HTR-8/SVneo (cell line): ENCODE measurements around the gene DPM2.
A peak's percentile ranks its signal among the peaks of the same experiment; 100 is the strongest.

ENCODE experiments used
- DNase-seq: peaks from one replicate; pipeline ENCODE4 v3.0.0; 2011; ENCODE audit warnings: low spot score, mixed read lengths; ENCODE audit not compliant: insufficient read length
- FAIRE-seq: peaks from 2 replicates; lab custom pipeline; 2011; peaks lifted over from hg19 to GRCh38; lab: Jason Lieb, UNC

Gene DPM2

DNA sequence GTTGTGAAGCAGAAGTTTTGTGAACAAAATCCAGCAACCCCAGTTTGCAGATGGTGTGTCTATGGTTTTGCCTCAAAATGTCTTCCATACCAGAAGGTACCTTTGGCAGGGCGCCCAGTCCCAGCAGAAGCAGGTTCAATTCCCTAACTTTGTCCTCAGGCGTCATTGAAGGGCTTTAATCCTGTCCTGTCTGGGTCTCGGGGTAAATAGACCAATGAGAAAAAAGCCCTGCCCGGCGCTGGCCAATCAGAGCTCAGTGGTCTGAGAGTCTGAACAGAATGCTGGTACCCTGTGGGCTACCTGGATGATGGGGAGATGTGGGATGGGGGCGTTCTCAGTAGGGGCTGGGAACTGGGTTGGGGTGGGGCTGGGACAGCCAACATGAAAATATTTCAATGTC is 14.6 kb downstream of the DPM2 start:
- no peak for DNase-seq

DNA sequence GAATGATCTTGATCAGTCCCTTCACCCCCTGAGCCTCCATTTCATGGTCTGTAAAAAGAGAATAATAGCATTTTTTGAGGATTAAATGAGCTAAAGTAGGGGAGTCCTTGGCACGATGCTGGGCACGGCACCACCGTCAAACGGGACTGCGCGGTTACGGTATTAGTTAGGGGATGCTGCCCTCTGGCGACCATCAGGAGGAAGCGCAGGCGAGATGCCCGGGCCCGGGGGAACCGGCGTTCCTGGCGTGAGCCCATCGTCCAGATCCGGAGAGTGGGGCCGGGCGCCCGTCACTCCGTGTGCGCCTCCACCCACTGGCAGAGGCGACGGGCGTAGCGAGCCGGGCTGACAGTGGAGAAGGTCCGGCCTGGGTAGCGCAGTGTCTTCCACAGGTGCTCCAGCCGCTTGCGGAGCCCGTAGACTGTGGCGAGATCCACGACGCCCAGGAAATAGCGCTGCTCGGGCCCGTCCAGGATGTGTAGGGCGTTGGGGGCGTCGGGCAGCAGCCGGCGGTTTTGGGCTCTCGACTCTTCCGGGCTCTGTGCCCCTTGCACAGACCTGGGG is 16.0 kb downstream of the DPM2 start:
- no peak for FAIRE-seq
- DNase-seq: peak; percentile 58

More for the DNA sequence above, 14.6 kb downstream of the DPM2 start:
- no peak for FAIRE-seq

DNA sequence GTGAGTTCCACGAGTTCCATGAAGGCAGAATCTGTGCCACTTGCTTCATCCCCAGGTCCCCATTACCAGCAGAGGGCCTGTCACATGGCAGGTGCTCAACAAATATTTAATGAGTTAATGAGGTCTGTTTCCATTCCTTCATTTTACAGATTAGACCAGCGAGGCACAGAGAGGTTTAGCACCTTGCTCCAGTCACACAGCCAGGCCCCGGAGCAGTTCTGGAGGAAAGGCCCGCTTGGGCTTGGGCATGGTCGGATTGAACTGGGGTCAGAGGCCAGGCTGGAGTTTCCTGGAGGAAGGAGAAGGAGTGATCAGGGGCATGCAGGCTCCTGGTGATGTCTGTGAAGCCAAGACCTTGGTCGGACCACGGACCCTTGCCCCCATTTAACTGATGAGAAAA is 16.9 kb downstream of the DPM2 start:
- DNase-seq (no peak), FAIRE-seq (no peak)

- DNase-seq (peak; percentile 88), FAIRE-seq (peak; percentile 31)
Measured at GRCh38 chr9:127919253-127919815, 18.3 kb downstream of the DPM2 start.

DNA sequence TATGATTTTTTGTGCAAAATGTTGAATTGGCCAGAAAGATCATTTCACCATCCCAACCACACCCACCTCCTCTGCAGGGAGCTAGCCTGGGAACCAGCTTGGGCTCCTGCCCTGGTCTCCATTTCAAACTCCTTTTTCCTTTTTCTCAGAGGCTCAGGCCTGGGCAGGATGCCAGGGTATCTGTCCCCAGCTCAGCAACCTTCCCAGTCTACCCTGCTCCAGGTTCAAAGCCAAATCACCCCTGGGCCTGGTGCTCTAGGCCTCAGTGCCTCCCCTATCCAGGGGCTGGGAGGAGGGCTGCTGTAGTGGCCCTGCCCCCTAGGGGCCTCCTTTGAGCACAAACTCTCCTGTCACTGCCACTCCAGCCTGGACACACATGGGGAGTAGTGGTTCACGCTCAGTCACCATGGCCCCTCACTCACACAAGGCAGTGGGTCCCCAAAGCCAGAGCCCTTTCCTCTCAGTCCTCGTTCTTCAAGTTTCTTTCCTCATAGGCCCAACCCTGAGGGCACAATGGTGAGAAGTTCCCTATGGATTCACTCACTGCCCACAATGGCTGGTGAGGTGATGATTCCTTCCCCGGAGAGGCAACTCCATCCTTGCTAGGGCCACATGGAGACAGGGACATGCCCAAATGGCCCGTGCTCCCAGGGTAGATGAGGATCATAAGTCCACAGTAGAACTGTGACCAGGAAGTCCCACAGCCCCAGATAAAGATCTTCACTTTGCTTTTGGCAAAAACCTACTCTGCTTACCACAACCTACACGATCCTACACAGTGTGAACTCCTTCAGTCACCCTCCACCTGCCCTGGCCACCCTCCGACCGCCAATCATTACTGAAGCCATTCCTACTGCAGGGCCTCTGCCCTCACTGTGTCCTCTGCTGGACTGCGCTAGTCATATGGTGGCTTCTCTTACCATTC is 19.2 kb downstream of the DPM2 start:
- FAIRE-seq: no peak
- no peak for DNase-seq

DNA sequence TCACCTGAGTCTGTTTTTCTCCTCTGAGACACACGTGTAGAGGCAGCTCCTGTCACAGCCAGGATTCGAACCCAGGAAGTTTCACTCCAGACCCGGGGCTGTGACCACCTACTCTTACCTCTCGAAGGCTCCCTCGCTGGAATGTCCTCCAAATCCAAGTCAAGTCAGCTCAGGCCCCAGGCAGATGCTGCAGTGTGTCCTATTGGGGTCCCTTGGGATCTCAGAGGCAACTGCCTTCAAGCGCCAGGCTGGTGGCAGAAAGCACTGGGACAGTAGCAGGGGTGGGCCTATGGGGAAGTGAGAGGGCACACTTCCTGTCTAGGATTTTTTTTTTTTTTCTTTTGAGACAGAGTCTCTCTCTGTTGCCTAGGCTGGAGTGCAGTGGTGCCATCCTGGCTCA is 20.1 kb downstream of the DPM2 start:
- DNase-seq: no peak
- FAIRE-seq: no peak

DNA sequence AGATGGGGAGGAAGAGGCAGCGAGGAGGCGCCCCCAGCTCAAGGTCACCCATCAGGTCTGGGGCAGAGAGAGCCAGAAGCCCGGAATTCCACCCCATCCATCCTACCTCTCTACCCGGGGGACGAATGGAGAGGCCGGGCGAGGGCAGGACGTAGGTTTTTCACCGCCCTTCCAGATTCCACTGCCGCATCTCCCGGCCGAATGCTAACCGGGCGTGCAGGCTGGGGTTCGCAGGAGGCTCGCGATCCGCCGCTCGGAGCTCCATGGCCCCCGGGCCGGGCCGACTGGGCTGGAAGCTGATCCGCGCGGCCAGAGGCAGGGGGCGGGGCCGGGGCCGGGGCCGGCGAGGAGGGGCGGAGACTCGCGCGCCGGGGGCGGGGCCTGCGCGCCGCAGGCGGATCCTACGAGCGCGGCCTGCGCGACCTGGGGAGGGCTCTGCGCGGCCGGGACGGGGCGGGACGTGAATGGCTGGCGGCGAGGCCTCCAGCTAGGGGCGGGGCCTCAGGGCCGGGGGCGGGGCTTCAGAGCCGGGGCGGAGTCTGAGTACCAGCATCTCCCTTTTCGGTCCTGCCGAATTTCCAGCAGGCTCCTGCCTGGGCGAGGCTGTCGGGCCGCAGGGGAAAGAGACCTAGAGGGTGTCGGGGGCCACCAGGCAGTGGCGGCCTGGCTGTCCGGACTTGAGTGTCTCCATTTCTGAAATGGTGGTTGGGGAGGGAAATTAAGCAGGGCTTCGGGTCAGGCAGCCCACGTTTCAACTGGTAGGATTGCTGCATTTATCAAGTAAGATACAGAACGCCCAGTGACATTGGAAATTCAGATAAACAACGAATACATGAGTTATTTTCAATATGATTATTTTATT is 20.7 kb downstream of the DPM2 start, which contains the start of gene ST6GALNAC4:
TSS of gene ST6GALNAC4 (minus strand) at position 322 of the 862 bp plus-strand sequence. CDS start 622 bp downstream, outside the sequence.
- peak; percentile 79 for DNase-seq
- FAIRE-seq: no peak

- FAIRE-seq (no peak), DNase-seq (no peak)
Measured at GRCh38 chr9:127915801-127916719, 21.6 kb downstream of the DPM2 start.

DNA sequence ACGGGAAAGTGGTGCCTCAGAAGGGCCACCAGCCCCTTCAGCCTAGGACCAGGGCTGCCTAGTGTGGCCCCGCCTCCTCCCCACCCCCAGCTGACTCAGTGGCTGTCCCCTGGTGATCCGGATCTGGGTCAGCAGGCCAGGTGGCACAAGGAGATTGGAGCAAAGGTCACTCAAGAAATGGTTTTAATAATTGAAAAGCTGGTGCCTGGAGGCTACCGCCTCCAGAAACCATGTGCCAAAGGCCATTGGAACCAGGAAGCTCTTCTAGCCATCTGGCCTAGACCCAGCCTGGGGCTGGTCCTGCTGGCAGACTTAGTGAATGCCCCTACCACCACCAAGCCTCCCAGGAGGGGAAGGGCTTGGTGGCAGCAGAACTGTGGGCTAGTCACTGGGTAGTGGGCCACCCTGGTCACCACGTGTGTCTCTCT is 22.3 kb downstream of the DPM2 start:
- DNase-seq: no peak
- no peak for FAIRE-seq

DNA sequence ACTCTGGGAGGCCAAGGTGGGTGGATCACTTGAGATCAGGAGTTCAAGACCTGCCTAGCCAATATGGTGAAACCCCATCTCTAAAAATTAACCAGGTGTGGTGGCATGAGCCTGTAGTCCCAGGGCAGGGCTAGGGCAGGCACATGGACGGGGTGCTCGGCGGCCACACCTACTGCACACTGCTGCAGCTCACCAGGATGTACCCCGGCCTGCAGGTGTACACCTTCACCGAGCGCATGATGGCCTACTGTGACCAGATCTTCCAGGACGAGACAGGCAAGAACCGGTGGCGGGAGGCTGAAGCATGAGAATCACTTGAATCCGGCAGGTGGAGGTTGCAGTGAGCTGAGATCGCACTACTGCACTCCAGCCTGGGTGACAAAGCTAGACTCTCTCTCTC is 24.0 kb downstream of the DPM2 start:
- DNase-seq (no peak), FAIRE-seq (no peak)

- FAIRE-seq: no peak
- no peak for DNase-seq
Measured at GRCh38 chr9:127912882-127913281, 24.8 kb downstream of the DPM2 start.

- FAIRE-seq (no peak), DNase-seq (no peak)
Measured at GRCh38 chr9:127912296-127912695, 25.4 kb downstream of the DPM2 start.

GRCh38 chr9:127910613-127911205 is 26.9 kb downstream of the DPM2 start:
- DNase-seq: no peak
- FAIRE-seq: no peak

GRCh38 chr9:127909839-127910273 is 27.8 kb downstream of the DPM2 start:
- DNase-seq (no peak), FAIRE-seq (no peak)

DNA sequence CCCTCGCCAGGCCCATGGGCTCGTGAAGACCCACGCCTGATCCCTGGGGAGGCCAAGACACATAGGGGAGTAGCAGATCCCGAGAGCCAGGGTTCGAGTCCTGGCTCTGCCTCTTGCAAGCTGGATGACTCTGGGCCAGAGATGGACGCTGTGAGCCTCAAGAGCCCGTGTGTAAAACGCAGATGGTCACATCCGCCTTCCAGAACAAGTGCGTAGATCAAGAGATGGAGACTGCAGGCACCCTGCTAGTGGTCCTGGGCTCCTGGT is 29.1 kb downstream of the DPM2 start:
- DNase-seq (no peak), FAIRE-seq (no peak)

GRCh38 chr9:127907867-127908659 is 29.6 kb downstream of the DPM2 start:
- no peak for FAIRE-seq
- no peak for DNase-seq

- FAIRE-seq (no peak), DNase-seq (no peak)
Measured at GRCh38 chr9:127905788-127906191, 31.9 kb downstream of the DPM2 start.

- no peak for DNase-seq
- no peak for FAIRE-seq
Measured at GRCh38 chr9:127905004-127905728, 32.5 kb downstream of the DPM2 start.
